ENCODE results near the gene RCN1.
"Not testable (repeated sequence)": the region's sequence is repeated elsewhere in the genome, so short reads cannot be mapped to it uniquely, and the experiment has no call there.

Gene RCN1

GRCh38 chr11:32079553-32079952 lies 11.3 kb upstream of the RCN1 start:
- DNase-seq (ENCODE audit: low read depth, low spot score), result no peak

GRCh38 chr11:32080361-32080980 lies 10.4 kb upstream of the RCN1 start:
- DNase-seq (ENCODE audit: low read depth, low spot score), result no peak

GRCh38 chr11:32081129-32081641 lies 9.7 kb upstream of the RCN1 start:
- peak; percentile 23 for DNase-seq (ENCODE audit: low read depth, low spot score)

- no peak for DNase-seq (ENCODE audit: low read depth, low spot score)
Measured at GRCh38 chr11:32081901-32082300, 9.0 kb upstream of the RCN1 start.

- DNase-seq (ENCODE audit: low read depth, low spot score), result no peak
Measured at GRCh38 chr11:32082346-32082986, 8.4 kb upstream of the RCN1 start.

- peak; percentile 89 for DNase-seq (ENCODE audit: low read depth, low spot score)
Measured at GRCh38 chr11:32087597-32087996, 3.3 kb upstream of the RCN1 start.

GRCh38 chr11:32088117-32088941 lies 2.5 kb upstream of the RCN1 start:
- DNase-seq (ENCODE audit: low read depth, low spot score), result peak; percentile 97

GRCh38 chr11:32092581-32093170 lies 1.8 kb downstream of the RCN1 start:
- no peak for DNase-seq (ENCODE audit: low read depth, low spot score)

- no peak for DNase-seq (ENCODE audit: low read depth, low spot score)
Measured at GRCh38 chr11:32094923-32095322, 4.0 kb downstream of the RCN1 start.

GRCh38 chr11:32098142-32098903 lies 7.4 kb downstream of the RCN1 start:
- no peak for DNase-seq (ENCODE audit: low read depth, low spot score)

GRCh38 chr11:32099516-32099915 lies 8.6 kb downstream of the RCN1 start:
- no peak for DNase-seq (ENCODE audit: low read depth, low spot score)

- no peak for DNase-seq (ENCODE audit: low read depth, low spot score)
Measured at GRCh38 chr11:32100495-32100894, 9.6 kb downstream of the RCN1 start.

- no peak for DNase-seq (ENCODE audit: low read depth, low spot score)
Measured at GRCh38 chr11:32101791-32102190, 10.9 kb downstream of the RCN1 start.

- not testable (repeated sequence) for DNase-seq (ENCODE audit: low read depth, low spot score)
Measured at GRCh38 chr11:32103121-32103719, 12.3 kb downstream of the RCN1 start.

GRCh38 chr11:32103941-32104340 lies 13.1 kb downstream of the RCN1 start:
- DNase-seq (ENCODE audit: low read depth, low spot score), result no peak

- DNase-seq (ENCODE audit: low read depth, low spot score), result no peak
Measured at GRCh38 chr11:32105871-32106560, 15.1 kb downstream of the RCN1 start.

GRCh38 chr11:32107647-32108046 lies 16.8 kb downstream of the RCN1 start:
- no peak for DNase-seq (ENCODE audit: low read depth, low spot score)

- no peak for DNase-seq (ENCODE audit: low read depth, low spot score)
Measured at GRCh38 chr11:32108576-32108975, 17.7 kb downstream of the RCN1 start.

GRCh38 chr11:32109138-32109537 lies 18.3 kb downstream of the RCN1 start:
- DNase-seq (ENCODE audit: low read depth, low spot score), result peak; percentile 36

- DNase-seq (ENCODE audit: low read depth, low spot score), result no peak
Measured at GRCh38 chr11:32109592-32109991, 18.7 kb downstream of the RCN1 start.

All from astrocyte of the hippocampus (primary cell).